Fibroblast of villous mesenchyme (primary cell): ENCODE measurements around the gene IL1RAPL2. TPM values are rescaled to one million over a fixed set of nuclear protein-coding genes. Genes with fewer than 3 reads are reported as not detected.
A peak's percentile ranks its signal among the peaks of the same experiment; 100 is the strongest.
"Not testable (repeated sequence)": the region's sequence is repeated elsewhere in the genome, so short reads cannot be mapped to it uniquely, and the experiment has no call there.

ENCODE experiments used
- DNase-seq: peaks from one replicate; pipeline ENCODE4 v3.0.0-alpha.2; 2010; ENCODE audit warnings: low read depth
- H3K4me3 ChIP-seq: 2 replicates; pipeline ENCODE4 v1.5.1; 2011; ENCODE audit warnings: low read depth, mild to moderate bottlenecking, low read length
- total RNA-seq: library from RNA; depleted of rRNA; stranded (reverse); fragments of >200 nt; gene quantifications from 2 replicates; pipeline ENCODE4 v1.2.3, GENCODE V29; 2012
- TF ChIP-seq, protein P1 (sequence below): IDR thresholded peaks from 2 replicates; pipeline ENCODE4 v1.5.1; 2012; ENCODE audit warnings: low read depth, mild to moderate bottlenecking, low read length; ENCODE audit not compliant: insufficient read depth

Gene IL1RAPL2
- total RNA-seq, 1 donor, result 0.43 TPM

DNA sequence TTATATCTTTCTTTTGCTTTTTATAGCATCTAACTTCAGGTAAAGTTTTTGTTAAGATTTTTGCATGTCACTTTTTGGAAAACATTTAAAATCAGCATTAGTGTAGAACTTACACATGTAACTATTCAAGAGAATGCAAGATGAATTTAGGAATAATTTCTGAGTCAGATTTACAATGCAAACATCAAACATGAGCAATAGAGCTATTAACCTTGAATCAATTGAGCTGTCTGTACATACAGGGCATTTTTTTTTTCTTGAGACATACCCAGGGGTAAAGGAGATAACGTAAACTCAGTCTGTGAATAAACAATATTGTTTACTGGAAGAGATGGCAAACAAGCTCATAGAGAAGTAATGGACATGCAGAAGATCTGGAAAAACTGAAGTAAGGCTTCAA is 311.5 kb downstream of the IL1RAPL2 start:
- DNase-seq, result no peak
- TF ChIP-seq, protein P1, sequence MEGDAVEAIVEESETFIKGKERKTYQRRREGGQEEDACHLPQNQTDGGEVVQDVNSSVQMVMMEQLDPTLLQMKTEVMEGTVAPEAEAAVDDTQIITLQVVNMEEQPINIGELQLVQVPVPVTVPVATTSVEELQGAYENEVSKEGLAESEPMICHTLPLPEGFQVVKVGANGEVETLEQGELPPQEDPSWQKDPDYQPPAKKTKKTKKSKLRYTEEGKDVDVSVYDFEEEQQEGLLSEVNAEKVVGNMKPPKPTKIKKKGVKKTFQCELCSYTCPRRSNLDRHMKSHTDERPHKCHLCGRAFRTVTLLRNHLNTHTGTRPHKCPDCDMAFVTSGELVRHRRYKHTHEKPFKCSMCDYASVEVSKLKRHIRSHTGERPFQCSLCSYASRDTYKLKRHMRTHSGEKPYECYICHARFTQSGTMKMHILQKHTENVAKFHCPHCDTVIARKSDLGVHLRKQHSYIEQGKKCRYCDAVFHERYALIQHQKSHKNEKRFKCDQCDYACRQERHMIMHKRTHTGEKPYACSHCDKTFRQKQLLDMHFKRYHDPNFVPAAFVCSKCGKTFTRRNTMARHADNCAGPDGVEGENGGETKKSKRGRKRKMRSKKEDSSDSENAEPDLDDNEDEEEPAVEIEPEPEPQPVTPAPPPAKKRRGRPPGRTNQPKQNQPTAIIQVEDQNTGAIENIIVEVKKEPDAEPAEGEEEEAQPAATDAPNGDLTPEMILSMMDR, result no peak
- no peak overlapping the region for H3K4me3 ChIP-seq

DNA sequence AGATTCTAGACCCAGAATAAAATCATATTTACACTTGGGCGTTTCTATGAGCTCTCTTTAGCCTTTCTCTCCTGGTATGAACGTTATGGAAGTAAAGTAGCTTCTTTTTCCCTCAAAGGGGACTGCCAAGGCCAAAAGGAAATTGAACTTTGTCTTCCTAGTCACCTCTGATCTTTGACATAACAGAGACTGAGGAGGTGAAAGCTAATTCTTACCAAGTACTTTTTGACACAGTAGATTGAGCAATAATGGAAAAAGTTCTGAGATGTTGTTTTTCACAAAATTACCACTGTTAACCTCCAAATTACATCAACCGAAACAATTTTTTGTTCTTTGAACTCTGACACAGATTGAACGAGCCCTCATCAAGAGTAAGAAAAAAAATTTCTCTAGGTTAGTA is 336.1 kb downstream of the IL1RAPL2 start:
- H3K4me3 ChIP-seq, result no peak overlapping the region
- TF ChIP-seq, protein P1, result no peak
- no peak for DNase-seq

DNA sequence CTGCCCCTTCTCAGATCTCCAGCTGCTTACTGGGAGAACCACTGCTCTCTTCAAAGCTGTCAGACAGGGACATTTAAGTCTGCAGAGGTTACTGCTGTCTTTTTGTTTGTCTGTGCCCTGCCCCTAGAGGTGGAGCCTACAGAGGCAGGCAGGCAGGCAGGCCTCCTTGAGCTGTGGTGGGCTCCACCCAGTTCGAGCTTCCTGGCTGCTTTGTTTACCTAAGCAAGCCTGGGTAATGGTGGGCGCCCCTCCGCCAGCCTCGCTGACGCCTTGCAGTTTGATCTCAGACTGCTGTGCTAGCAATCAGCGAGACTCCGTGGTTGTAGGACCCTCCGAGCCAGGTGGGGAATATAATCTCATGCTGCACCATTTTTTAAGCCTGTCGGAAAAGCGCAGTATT is 343.7 kb downstream of the IL1RAPL2 start:
- H3K4me3 ChIP-seq, result not testable (repeated sequence)

DNA sequence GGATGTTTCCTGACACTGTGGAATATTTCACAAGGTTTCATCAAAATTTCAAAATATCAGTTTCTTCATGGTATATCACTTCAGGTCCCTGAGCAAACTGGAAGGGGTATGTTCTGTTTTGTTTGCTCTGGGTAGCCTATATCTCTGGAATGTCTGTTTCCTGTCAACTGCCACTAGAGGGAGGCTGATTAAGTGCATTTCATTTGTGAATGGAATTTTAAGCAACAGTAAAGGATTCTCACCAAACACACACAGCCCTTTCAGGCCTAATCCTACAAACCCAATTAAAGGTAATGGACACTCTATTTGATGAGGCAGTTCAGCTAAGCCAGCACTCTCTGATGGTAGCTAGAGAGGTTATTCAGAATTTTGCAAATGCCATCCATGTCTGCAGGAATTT is 347.3 kb downstream of the IL1RAPL2 start:
- peak; percentile 1 for DNase-seq
- TF ChIP-seq, protein P1, result peak; percentile 45
- H3K4me3 ChIP-seq, result no peak overlapping the region

More for the DNA sequence above, 343.7 kb downstream of the IL1RAPL2 start:
- not testable (repeated sequence) for DNase-seq

DNA sequence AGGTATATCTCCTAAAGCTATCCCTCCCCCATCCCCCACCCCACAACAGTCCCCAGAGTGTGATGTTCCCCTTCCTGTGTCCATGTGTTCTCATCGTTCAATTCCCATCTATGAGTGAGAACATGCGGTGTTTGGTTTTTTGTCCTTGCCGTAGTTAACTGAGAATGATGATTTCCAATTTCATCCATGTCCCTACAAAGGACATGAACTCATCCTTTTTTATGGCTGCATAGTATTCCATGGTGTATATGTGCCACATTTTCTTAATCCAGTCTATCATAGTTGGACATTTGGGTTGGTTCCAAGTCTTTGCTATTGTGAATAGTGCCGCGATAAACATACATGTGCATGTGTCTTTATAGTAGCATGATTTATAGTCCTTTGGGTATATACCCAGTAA is 348.7 kb downstream of the IL1RAPL2 start:
- not testable (repeated sequence) for H3K4me3 ChIP-seq, DNase-seq

DNA sequence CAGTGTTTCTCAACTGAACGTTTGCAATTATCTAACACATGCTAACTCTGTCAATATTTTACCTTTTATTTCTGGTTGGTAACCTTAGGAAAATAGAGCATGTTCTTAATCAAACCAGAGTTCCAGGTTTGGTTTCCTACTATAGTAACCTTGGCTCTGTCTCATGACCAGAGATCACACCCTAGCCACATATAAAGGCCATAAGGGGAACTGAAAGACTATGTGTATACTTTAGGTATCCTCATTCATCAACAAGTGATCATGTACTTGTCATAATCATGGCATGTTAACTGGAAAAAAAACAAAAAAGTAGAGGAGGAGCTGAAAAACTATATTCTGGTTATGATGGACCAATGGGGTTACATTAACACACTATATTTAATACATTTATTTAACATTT is 352.1 kb downstream of the IL1RAPL2 start:
- DNase-seq, result no peak
- TF ChIP-seq, protein P1, result no peak
- no peak overlapping the region for H3K4me3 ChIP-seq

DNA sequence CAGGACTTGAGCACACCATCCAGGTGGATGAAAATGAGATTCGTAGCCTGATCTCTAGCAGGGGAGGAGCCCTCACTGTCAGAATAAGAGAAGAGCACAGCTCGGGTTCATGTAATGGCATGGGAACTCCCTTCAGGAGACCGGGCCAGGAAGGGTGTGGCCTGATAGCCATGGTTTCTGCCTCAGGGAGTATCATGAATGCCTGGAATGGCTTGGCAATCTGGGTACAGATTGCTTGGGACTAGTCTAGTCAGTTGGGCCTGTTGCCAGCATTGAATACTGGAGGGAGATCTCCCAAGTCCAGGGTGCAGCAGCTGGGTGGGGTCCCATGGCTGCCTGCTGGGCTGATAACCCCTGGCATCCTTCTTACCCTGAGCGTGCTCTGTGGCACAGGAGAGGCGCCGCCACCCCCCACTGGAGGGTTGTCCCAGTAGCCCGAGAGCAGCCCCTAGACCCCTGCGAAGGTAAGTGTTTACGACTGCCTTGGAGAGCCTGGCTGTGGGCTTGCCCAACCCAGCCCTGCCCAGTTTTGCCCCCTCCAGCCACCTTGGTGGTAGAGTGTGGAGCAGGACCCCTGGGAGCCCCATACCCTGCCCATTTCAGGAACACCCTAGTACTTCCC is 355.7 kb downstream of the IL1RAPL2 start:
- TF ChIP-seq, protein P1, result no peak
- no peak for DNase-seq
- H3K4me3 ChIP-seq, result no peak overlapping the region

DNA sequence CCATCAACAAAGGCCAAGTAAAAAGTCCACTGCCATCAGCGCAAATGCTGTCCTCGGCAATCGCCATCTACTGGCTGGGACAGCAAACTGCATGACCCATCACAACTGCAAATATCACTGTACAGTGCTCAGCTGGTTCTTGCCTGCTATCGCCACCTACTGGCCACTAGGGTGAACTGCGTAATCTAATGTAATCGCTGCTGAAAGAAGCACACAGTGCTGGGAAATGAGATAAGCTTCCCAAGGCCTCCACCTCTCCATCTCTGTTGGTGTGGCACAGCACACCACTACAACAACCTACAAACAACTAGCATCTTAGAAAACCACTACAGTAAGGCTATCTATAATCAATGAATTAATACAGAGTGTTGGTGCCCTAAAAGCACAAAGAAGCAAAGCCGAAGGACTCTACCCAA is 356.2 kb downstream of the IL1RAPL2 start:
- peak; percentile 64 for DNase-seq
- no peak overlapping the region for H3K4me3 ChIP-seq
- TF ChIP-seq, protein P1, result peak; percentile 95
